SK-N-SH (cell line): ENCODE measurements around the gene ARHGAP10. TPM values are rescaled to one million over a fixed set of nuclear protein-coding genes. Genes with fewer than 3 reads are reported as not detected.

Source experiments
- CTCF ChIA-PET: fragments of 300-600, 350-600 bp; formaldehyde crosslinking; extraction: SDS; loops from one replicate; lab custom pipeline; 2021; lab: Yijun Ruan, JAX
- POLR2A ChIA-PET: fragments of 350-600 bp; sonication (Branson Sonifier 250); formaldehyde crosslinking; extraction: SDS; loops from one replicate; lab custom pipeline; 2020; ENCODE audit warnings: antibody characterized with exemption, inconsistent platforms; lab: Yijun Ruan, JAX
- DNase-seq: peaks from one replicate; pipeline ENCODE4 v3.0.0; 2012
- H2AFZ ChIP-seq: fragments of 200-600 bp; sonication (generic); 2 replicates; pipeline ENCODE4 v1.8.1; 2016; ENCODE audit warnings: antibody characterized with exemption, mild to moderate bottlenecking, low read depth
- H3F3A ChIP-seq: fragments of 200-600 bp; sonication (generic); replicated peaks from 2 replicates; pipeline ENCODE3; 2016; ENCODE audit warnings: antibody characterized with exemption, mild to moderate bottlenecking; ENCODE audit not compliant: insufficient read depth
- H3K27ac ChIP-seq, 2 experiments: fragments of 200-500 bp in 1 of 2; fragments of 200-600 bp in 1 of 2; sonication (Bioruptor generic) in 1 of 2; sonication (generic), shearing (Covaris generic) in 1 of 2; 2 replicates each; pipeline versions ENCODE4 v1.5.1 to v1.6.1; 2014 to 2016; ENCODE audit warnings: low read depth in 2 of 2, inconsistent platforms in 1 of 2, low read length in 1 of 2, mild to moderate bottlenecking in 1 of 2, mixed read lengths in 1 of 2
- H3K27me3 ChIP-seq: fragments of 200-600 bp; sonication (generic), shearing (Covaris generic); 2 replicates; pipeline ENCODE4 v1.6.1; 2016; ENCODE audit warnings: mixed run types; ENCODE audit not compliant: insufficient read depth
- H3K36me3 ChIP-seq, 2 experiments: fragments of 200-500 bp in 1 of 2; fragments of 200-600 bp in 1 of 2; sonication (Bioruptor generic) in 1 of 2; sonication (generic) in 1 of 2; replicated peaks in 1 of 2; 2 replicates each; pipeline versions ENCODE3 to v1.5.1; 2014 to 2016; ENCODE audit warnings: low read length in 1 of 2, mild to moderate bottlenecking in 1 of 2; ENCODE audit not compliant: insufficient read depth in 2 of 2, control insufficient read depth in 1 of 2
- H3K4me1 ChIP-seq, 2 experiments: fragments of 200-500 bp in 1 of 2; fragments of 200-600 bp in 1 of 2; sonication (Bioruptor generic) in 1 of 2; sonication (generic), shearing (Covaris generic) in 1 of 2; 2 replicates each; pipeline versions ENCODE4 v1.5.1 to v1.6.1; 2014 to 2016; ENCODE audit warnings: low read depth in 1 of 2, low read length in 1 of 2, mixed run types in 1 of 2; ENCODE audit not compliant: insufficient read depth in 2 of 2, control insufficient read depth in 1 of 2
- H3K4me2 ChIP-seq: fragments of 200-600 bp; sonication (generic), shearing (Covaris generic); 2 replicates; pipeline ENCODE4 v1.6.1; 2017; ENCODE audit warnings: mixed run types
- H3K4me3 ChIP-seq, 2 experiments: fragments of 200-500 bp in 1 of 2; fragments of 200-600 bp in 1 of 2; sonication (Bioruptor generic) in 1 of 2; sonication (generic), shearing (Covaris generic) in 1 of 2; 2 replicates each; pipeline versions ENCODE4 v1.5.1 to v1.8.1; 2014 to 2016; ENCODE audit warnings: low read depth in 2 of 2, inconsistent platforms in 1 of 2, low read length in 1 of 2, mild to moderate bottlenecking in 1 of 2, mixed read lengths in 1 of 2, moderate library complexity in 1 of 2
- H3K79me2 ChIP-seq: fragments of 200-600 bp; sonication (generic); 2 replicates; pipeline ENCODE4 v1.8.1; 2017; ENCODE audit warnings: mild to moderate bottlenecking; ENCODE audit not compliant: insufficient read depth
- H3K9ac ChIP-seq: fragments of 200-600 bp; sonication (generic); 2 replicates; pipeline ENCODE4 v1.6.1; 2017; ENCODE audit warnings: mixed run types
- H3K9me2 ChIP-seq: fragments of 200-600 bp; sonication (generic); 2 replicates; pipeline ENCODE4 v1.6.1; 2017; ENCODE audit warnings: mixed run types
- H3K9me3 ChIP-seq: fragments of 200-600 bp; sonication (generic); 2 replicates; pipeline ENCODE4 v1.6.1; 2017; ENCODE audit warnings: mixed run types, mild to moderate bottlenecking, moderate library complexity
- H4K20me1 ChIP-seq: fragments of 200-600 bp; sonication (generic); 2 replicates; pipeline ENCODE4 v1.6.1; 2017; ENCODE audit warnings: mild to moderate bottlenecking, mixed run types; ENCODE audit not compliant: insufficient read depth
- CTCF ChIP-seq: fragments of 200-600 bp; sonication (generic); IDR thresholded peaks from 2 replicates; pipeline ENCODE4 v1.6.1; 2017; ENCODE audit warnings: antibody characterized with exemption, mild to moderate bottlenecking, moderate library complexity
- ELF1 ChIP-seq: IDR thresholded peaks from 2 replicates; pipeline ENCODE4 v1.4.0; 2012
- EP300 ChIP-seq, 2 experiments: IDR thresholded peaks; 2 replicates each; pipeline versions ENCODE4 v1.4.0 to v1.6.1; 2012; ENCODE audit warnings: borderline replicate concordance in 1 of 2, low read depth in 1 of 2, low read length in 1 of 2
- EZH2phosphoT487 ChIP-seq: fragments of 200-600 bp; sonication (generic); IDR thresholded peaks from 2 replicates; pipeline ENCODE4 v1.6.1; 2017; ENCODE audit warnings: low read depth, mixed run types, mild to moderate bottlenecking, antibody characterized with exemption, moderate library complexity, borderline replicate concordance
- FOXJ3 ChIP-seq: sonication (generic); formaldehyde crosslinking; IDR thresholded peaks from 2 replicates; pipeline ENCODE4 v1.5.1; 2020; ENCODE audit warnings: mild to moderate bottlenecking, missing genetic modification reagents
- GATA2 ChIP-seq: sonication (generic); formaldehyde crosslinking; IDR thresholded peaks from 2 replicates; pipeline ENCODE4 v1.5.0; 2020; ENCODE audit warnings: mild to moderate bottlenecking, missing genetic modification reagents
- NRF1 ChIP-seq: IDR thresholded peaks from 2 replicates; pipeline ENCODE4 v1.6.1; 2012; ENCODE audit warnings: low read depth, mild to moderate bottlenecking, low read length
- POLR2AphosphoS5 ChIP-seq: IDR thresholded peaks from 2 replicates; pipeline ENCODE4 v1.6.1; 2012; ENCODE audit warnings: low read depth, low read length
- RAD21 ChIP-seq: IDR thresholded peaks from 2 replicates; pipeline ENCODE4 v1.6.1; 2012; ENCODE audit warnings: mild to moderate bottlenecking, low read length
- RCOR1 ChIP-seq: fragments of 150-350 bp; IDR thresholded peaks from 2 replicates; pipeline ENCODE4 v1.6.1; 2017; ENCODE audit warnings: antibody characterized with exemption, low read length
- RFX5 ChIP-seq: IDR thresholded peaks from 2 replicates; pipeline ENCODE4 v1.6.1; 2012; ENCODE audit warnings: mild to moderate bottlenecking, improper control_type of control experiment, low read length
- SMC3 ChIP-seq: IDR thresholded peaks from 2 replicates; pipeline ENCODE4 v1.6.1; 2012; ENCODE audit warnings: low read depth, low read length, improper control_type of control experiment
- TEAD4 ChIP-seq: IDR thresholded peaks from 2 replicates; pipeline ENCODE4 v1.4.0; 2012; ENCODE audit warnings: mild to moderate bottlenecking, borderline replicate concordance; ENCODE audit not compliant: insufficient read depth
- USF2 ChIP-seq: fragments of 150-350 bp; IDR thresholded peaks from 2 replicates; pipeline ENCODE4 v1.6.1; 2017; ENCODE audit warnings: antibody characterized with exemption, low read length, low read depth, borderline replicate concordance
- WGBS: methylation state at CpG from one replicate; pipeline ENCODE4 v1.1.6; 2017; ENCODE audit warnings: low lambda C conversion rate; 5-methylcytosine and 5-hydroxymethylcytosine counted together
- polyA plus RNA-seq, 3 experiments: library from polyadenylated mRNA; depleted of rRNA; stranded (reverse); fragments of >200 nt; gene quantifications; 2 replicates each; pipeline ENCODE4 v1.2.3, GENCODE V29; 2012
- TF ChIP-seq, protein P1 (sequence below): IDR thresholded peaks from 2 replicates; pipeline ENCODE4 v1.4.0; 2012; ENCODE audit warnings: low read depth, borderline replicate concordance
- TF ChIP-seq, protein P2 (sequence below): IDR thresholded peaks from 2 replicates; pipeline ENCODE4 v1.4.0; 2012; ENCODE audit warnings: low read depth

The ARHGAP10 gene
- polyA plus RNA-seq, 1 of the 3 experiments (the other 2 are of a cell fraction): 15.1 TPM

GRCh38 chr4:147929746-147930145 is 197.9 kb downstream of the ARHGAP10 start:
- Histone ChIP-seq H3K4me3 (no peak overlapping the region), H3K4me2 (no peak overlapping the region), H3K27me3 (no peaks in the 10 kb centered on the region), H3K9ac (no peak overlapping the region), H3K9me2 (no peaks in the 10 kb centered on the region), H2AFZ (no peak overlapping the region), H4K20me1 (no peaks in the 10 kb centered on the region), H3K4me1 (peaks cover 0 to 2% of the 10 kb centered on the region in 2 experiments; a peak in 2 of 4 replicates), H3K9me3 (no peaks in the 10 kb centered on the region), H3K27ac (no peak overlapping the region), H3K79me2 (no peaks in the 10 kb centered on the region)
- CTCF ChIA-PET: interaction anchor here (1.0 to 1.3 kb wide), 2 partner anchors 10 to 832 kb away, joined by 3 to 4 read pairs; no protein-coding TSS in a partner anchor
- 85% methylated on average over 1 of the region's 1 CpG for WGBS
- POLR2A ChIA-PET: no interaction called here
- no peak for DNase-seq
- no peak for TF ChIP-seq POLR2AphosphoS5
- TF ChIP-seq EZH2phosphoT487: no peak
- TF ChIP-seq, protein P1, sequence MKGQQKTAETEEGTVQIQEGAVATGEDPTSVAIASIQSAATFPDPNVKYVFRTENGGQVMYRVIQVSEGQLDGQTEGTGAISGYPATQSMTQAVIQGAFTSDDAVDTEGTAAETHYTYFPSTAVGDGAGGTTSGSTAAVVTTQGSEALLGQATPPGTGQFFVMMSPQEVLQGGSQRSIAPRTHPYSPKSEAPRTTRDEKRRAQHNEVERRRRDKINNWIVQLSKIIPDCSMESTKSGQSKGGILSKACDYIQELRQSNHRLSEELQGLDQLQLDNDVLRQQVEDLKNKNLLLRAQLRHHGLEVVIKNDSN: no peak
- TF ChIP-seq, protein P2, sequence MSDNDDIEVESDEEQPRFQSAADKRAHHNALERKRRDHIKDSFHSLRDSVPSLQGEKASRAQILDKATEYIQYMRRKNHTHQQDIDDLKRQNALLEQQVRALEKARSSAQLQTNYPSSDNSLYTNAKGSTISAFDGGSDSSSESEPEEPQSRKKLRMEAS: no peak
- no peak for TF ChIP-seq RFX5
- TF ChIP-seq ELF1: no peak
- TF ChIP-seq SMC3: no peak
- TF ChIP-seq GATA2 (CRISPR knock-in tag): no peak
- TF ChIP-seq NRF1: no peak
- TF ChIP-seq TEAD4: no peak
- no peak for TF ChIP-seq FOXJ3 (CRISPR knock-in tag)
- no peak for TF ChIP-seq EP300 (IDR thresholded peaks at IDR 0.05; ENCODE audit: borderline replicate concordance in 1 of 2, low read depth in 1 of 2, low read length in 1 of 2)
- TF ChIP-seq, all 33 proteins: peak for 0
- Histone ChIP-seq H3K36me3 (peaks cover 8 to 29% of the 10 kb centered on the region in 2 experiments), H3F3A (no peaks in the 10 kb centered on the region)

DNA sequence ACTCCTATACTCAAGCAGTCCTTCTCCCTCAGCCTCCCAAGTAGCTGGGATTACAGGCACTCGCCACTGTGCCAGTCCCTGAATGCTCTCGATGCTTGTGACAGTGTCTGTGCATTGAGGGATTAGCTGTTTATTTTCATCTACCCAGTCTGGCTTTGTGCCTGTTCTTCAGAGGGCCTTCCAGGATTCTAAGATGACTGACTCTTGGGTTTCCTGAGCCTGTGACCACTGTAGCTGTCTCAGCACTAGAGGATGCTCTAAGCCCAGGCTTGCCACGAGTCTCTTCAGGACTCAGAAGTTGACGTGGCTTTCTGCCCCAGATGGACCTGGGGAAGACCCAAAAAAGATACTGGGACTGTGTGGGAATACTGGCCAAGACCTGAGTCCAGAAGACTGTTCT is 201.4 kb downstream of the ARHGAP10 start:
- no peak overlapping the region for H3K9ac ChIP-seq
- DNase-seq: no peak
- H3K4me2 ChIP-seq: no peak overlapping the region
- H3K27ac ChIP-seq: no peak overlapping the region
- no peaks in the 10 kb centered on the region for H3K4me1 ChIP-seq
- H3K9me2 ChIP-seq: no peaks in the 10 kb centered on the region
- H3K27me3 ChIP-seq: no peaks in the 10 kb centered on the region
- H3K4me3 ChIP-seq: no peak overlapping the region
- no peak overlapping the region for H2AFZ ChIP-seq
- 95% methylated on average over 3 of the region's 4 CpGs for WGBS
- H3F3A ChIP-seq: no peaks in the 10 kb centered on the region
- no peaks in the 10 kb centered on the region for H3K79me2 ChIP-seq
- no peaks in the 10 kb centered on the region for H4K20me1 ChIP-seq
- TF ChIP-seq SMC3: no peak
- TF ChIP-seq EP300 (IDR thresholded peaks at IDR 0.05; ENCODE audit: borderline replicate concordance in 1 of 2, low read depth in 1 of 2, low read length in 1 of 2): no peak
- TF ChIP-seq CTCF: no peak
- no peak for TF ChIP-seq TEAD4
- TF ChIP-seq RAD21: 0 out of 2 replicates have a peak, but pooled peaks have one; percentile 8
- no peak for TF ChIP-seq FOXJ3 (CRISPR knock-in tag)
- TF ChIP-seq USF2: no peak
- no peak for TF ChIP-seq RCOR1
- peaks cover 0 to 18% of the 10 kb centered on the region in 2 experiments for H3K36me3 ChIP-seq
- POLR2A ChIA-PET: no interaction called here
- CTCF ChIA-PET: interaction anchor here (1.4 kb wide), 1 partner anchor 8 kb away, joined by 4 read pairs; no protein-coding TSS in a partner anchor
- H3K9me3 ChIP-seq: no peaks in the 10 kb centered on the region
